ENCODE data around the gene NEK8.
"Not testable (repeated sequence)": the region's sequence is repeated elsewhere in the genome, so short reads cannot be mapped to it uniquely, and the experiment has no call there.

NEK8 gene

DNA sequence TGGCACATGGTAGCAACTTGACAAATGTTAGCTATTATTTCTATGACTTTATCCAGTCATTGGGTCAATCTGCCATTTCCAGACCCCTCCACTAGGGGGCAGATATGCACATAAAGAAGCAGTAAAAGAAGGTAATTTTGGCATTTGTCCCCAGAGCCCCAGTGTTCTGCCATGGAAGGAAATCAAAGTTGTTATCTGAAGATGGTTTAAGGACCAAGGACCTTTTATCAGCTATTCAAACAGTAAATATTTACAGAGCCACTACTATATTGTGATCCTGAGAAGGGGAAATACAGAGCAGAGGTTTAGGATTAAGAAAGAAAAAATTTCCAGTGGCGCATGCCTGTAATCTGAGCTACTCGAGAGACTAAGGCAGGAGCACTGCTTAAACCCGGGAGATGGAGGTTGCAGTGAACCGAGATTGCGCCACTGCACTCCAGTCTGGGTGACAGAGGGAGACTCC is 35.2 kb downstream of the NEK8 start:
- peak; percentile 91 for DNase-seq (ENCODE audit: low spot score)

DNA sequence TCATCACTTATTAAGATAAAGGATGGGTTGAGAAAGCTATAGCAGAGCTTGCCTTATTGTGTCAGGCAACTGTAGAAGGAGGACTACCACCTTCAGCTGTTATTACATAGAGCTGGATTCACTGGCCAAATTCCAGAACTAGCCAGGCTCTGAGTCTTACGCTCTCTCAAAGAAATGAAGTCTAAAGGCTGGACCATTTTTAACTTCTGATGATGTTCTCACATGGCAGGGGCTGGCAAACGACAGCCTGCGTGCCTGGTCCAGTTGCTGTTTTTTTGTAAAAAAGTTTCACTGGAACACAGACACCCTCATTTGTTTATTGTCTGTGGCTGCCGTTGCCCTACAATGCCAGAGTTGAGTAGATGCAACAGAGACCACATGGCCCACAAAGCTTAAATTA is 36.5 kb downstream of the NEK8 start:
- peak; percentile 70 for DNase-seq (ENCODE audit: low spot score)

DNA sequence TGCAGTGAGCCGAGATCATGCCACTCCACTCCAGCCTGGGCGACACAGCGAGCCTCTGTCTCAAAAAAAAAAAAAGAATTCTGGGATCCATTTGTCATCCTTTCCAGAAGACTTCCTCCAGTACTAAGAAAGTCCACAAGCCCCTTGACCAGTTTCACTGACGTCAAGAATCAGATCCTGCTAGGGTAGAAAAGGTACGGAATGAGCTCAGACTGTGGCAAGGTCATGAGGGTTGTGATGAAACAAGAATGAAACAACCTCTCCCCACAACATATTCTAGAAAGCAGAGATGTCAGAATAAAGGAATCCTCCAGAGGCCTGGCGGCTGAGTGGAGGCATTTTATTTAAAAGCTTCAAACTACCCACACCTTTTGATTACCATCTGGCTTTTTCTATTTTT is 45.1 kb downstream of the NEK8 start:
- DNase-seq (ENCODE audit: low spot score) = no peak

GRCh38 chr17:28774206-28774605 is 45.6 kb downstream of the NEK8 start:
- DNase-seq (ENCODE audit: low spot score) = no peak

DNA sequence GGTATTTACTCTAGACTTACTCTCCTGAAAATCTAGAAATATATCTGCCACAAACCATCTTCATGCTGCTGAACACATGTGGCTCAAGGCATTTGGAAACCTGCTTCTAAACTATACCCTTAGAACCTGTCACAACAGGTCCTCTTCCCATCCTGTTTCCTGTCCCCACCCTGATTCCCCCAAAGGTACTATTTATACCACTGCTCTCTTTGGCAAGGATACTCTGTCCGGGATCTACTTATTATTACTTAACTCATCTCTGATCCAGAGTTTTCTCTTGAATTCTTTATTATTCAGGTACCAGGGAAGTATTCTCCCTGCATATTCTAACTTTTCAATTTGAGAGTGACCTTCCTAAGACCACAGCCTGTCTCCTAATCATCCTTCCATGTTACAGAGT is 48.6 kb downstream of the NEK8 start:
- DNase-seq (ENCODE audit: low spot score) = no peak

- not testable (repeated sequence) for DNase-seq (ENCODE audit: low spot score)
These were observed 51.0 kb downstream of the NEK8 start for GRCh38 chr17:28779601-28780000.

DNA sequence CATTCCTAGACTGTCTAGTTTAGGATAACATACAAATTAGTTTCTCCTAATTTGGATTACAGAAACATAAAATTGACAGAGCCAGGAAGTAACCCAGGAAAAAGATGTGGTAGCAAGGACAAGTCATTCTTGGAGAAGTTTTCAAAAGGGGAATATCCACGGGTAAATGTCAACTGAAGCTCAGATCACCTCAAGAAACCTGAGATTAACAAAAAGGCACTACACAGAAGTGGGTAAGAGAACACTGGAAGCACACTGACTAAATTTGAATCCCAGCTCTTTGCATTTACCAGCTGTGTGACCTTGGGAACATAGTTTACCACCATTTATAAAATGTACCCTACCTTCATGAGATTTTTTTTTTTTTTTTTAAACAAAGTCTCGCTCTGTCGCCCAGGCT is 54.6 kb downstream of the NEK8 start:
- DNase-seq (ENCODE audit: low spot score) = no peak

DNA sequence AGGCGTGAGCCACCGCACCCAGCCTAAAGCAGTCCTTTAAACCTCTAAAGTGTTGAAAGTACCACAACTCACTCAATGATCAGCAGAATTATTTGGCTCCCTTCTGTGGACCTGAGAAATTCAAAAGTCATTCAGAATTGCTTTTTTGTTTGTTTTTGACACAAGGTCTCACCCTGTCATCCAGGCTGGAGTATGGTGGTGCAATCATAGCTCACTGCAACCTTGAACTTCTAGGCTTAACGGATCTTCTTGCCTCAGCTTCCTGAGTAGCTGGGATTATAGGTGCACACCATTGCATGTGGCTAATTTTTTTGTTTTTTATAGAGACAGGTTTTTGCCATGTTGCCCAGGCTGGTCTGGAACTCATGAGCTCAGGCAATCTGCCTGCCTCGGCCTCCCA is 59.5 kb downstream of the NEK8 start:
- no peak for DNase-seq (ENCODE audit: low spot score)

All from pons (tissue), 1 donor.